Endothelial cell of umbilical vein (primary cell): ENCODE data around the gene CPED1.

ENCODE experiments used
- EZH2 ChIP-seq: IDR thresholded peaks from 2 replicates; pipeline ENCODE4 v1.6.1; 2012; ENCODE audit warnings: borderline replicate concordance, low read depth, mild to moderate bottlenecking, moderate library complexity, low read length, inconsistent platforms; ENCODE audit not compliant: severe bottlenecking
- FOS ChIP-seq: IDR thresholded peaks from 2 replicates; pipeline ENCODE4 v1.6.1; 2011; ENCODE audit warnings: mild to moderate bottlenecking, low read length, moderate library complexity, borderline replicate concordance; ENCODE audit not compliant: insufficient read depth
- GATA2 ChIP-seq: IDR thresholded peaks from 2 replicates; pipeline ENCODE4 v1.7.0; 2011; ENCODE audit warnings: low read depth, mild to moderate bottlenecking, moderate library complexity, mixed read lengths, low read length; ENCODE audit not compliant: insufficient read length, insufficient read depth
- JUN ChIP-seq: IDR thresholded peaks from 2 replicates; pipeline ENCODE4 v1.6.1; 2011; ENCODE audit warnings: borderline replicate concordance, low read depth; ENCODE audit not compliant: insufficient read length, insufficient read depth
- MYC ChIP-seq: IDR thresholded peaks from one replicate; pipeline ENCODE4 v1.6.1; 2011; ENCODE audit warnings: mild to moderate bottlenecking, low read depth, low read length
- POLR2A ChIP-seq: IDR thresholded peaks from 2 replicates; pipeline ENCODE4 v1.6.1; 2012; ENCODE audit warnings: low read depth, mild to moderate bottlenecking, control low read depth, low read length
- POLR2AphosphoS5 ChIP-seq: IDR thresholded peaks from 2 replicates; pipeline ENCODE4 v1.6.1; 2012; ENCODE audit warnings: low read depth, mild to moderate bottlenecking, control low read depth, low read length, moderate library complexity; ENCODE audit not compliant: insufficient read depth
- TF ChIP-seq, protein P1 (sequence below), 2 donors: IDR thresholded peaks; 1 replicate in 1 of 2; 2 replicates in 1 of 2; pipeline ENCODE4 v1.5.1; 2011; ENCODE audit warnings: low read length in 2 of 2, mild to moderate bottlenecking in 2 of 2, moderate library complexity in 2 of 2, control low read depth in 1 of 2, inconsistent platforms in 1 of 2, low read depth in 1 of 2; ENCODE audit not compliant: insufficient read depth in 1 of 2; ENCODE audit errors: extremely low read depth in 1 of 2
- TF ChIP-seq, protein P2 (sequence below): IDR thresholded peaks from 2 replicates; pipeline ENCODE4 v1.6.1; 2011; ENCODE audit not compliant: insufficient read depth, insufficient read length

DNA sequence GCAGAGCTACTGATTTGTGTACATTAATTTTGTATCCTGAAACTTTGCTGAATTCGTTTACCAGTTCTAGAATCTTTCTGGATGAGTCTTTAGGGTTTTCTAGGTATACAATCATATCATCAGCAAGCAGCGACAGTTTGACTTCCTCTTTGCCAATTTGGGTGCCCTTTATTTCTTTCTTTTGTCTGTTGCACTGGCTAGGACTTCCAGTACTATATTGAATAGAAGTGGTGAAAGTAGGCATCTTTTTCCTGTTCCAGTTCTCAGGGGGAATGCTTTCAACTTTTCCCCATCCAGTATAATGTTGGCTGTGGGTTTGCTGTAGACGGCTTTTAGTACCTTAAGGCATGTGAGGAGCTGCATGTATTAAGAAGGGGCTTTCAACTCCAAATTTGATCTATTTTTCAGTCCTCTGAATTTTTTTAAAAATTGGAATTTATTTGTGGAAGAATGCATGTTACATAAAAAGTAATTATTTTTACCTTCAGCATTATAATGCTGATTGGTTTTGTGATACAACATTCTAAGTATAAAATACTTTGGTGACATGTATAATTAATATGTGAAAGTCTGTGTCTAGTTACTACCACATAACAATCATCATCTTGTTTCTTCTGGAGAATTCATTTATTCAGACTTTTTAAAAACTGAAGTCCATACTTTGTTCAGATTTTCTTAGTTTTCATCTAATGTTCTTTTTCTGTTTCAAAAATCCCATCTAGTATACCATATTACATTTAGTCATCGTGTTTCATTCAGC is 49.6 kb downstream of the CPED1 start:
- TF ChIP-seq POLR2AphosphoS5 = no peak
- TF ChIP-seq, protein P1, sequence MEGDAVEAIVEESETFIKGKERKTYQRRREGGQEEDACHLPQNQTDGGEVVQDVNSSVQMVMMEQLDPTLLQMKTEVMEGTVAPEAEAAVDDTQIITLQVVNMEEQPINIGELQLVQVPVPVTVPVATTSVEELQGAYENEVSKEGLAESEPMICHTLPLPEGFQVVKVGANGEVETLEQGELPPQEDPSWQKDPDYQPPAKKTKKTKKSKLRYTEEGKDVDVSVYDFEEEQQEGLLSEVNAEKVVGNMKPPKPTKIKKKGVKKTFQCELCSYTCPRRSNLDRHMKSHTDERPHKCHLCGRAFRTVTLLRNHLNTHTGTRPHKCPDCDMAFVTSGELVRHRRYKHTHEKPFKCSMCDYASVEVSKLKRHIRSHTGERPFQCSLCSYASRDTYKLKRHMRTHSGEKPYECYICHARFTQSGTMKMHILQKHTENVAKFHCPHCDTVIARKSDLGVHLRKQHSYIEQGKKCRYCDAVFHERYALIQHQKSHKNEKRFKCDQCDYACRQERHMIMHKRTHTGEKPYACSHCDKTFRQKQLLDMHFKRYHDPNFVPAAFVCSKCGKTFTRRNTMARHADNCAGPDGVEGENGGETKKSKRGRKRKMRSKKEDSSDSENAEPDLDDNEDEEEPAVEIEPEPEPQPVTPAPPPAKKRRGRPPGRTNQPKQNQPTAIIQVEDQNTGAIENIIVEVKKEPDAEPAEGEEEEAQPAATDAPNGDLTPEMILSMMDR (IDR thresholded peaks at IDR 0.05; ENCODE audit: extremely low read depth in 1 of 2, insufficient read depth in 1 of 2, low read depth in 1 of 2, low read length in 2 of 2) = no peak
- TF ChIP-seq EZH2 = no peak
- no peak for TF ChIP-seq POLR2A
- no peak for TF ChIP-seq MYC
- TF ChIP-seq, protein P2, sequence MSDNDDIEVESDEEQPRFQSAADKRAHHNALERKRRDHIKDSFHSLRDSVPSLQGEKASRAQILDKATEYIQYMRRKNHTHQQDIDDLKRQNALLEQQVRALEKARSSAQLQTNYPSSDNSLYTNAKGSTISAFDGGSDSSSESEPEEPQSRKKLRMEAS = no peak
- no peak for TF ChIP-seq GATA2
- TF ChIP-seq FOS = no peak
- no peak for TF ChIP-seq JUN
